ENCODE measurements around the gene PNPLA6.
A peak's percentile ranks its signal among the peaks of the same experiment; 100 is the strongest.

- TF ChIP-seq CTCF (conservative IDR thresholded peaks at IDR 0.05; ENCODE audit: low read depth in 2 of 2) (0 out of 4 replicates have a peak, but pooled peaks of 1 of the 2 experiments have one; percentile 8), POLR2AphosphoS5 (IDR thresholded peaks at IDR 0.05; ENCODE audit: low read depth) (peak; percentile 79), ZNF331 (CRISPR knock-in tag; IDR thresholded peaks at IDR 0.05; ENCODE audit: low read depth) (no peak), EZH2phosphoT487 (IDR thresholded peaks at IDR 0.05; ENCODE audit: unreplicated experiment) (no peak), EZH2 (IDR thresholded peaks at IDR 0.05; ENCODE audit: low read depth, unreplicated experiment) (no peak), REST (IDR thresholded peaks at IDR 0.05; ENCODE audit: unreplicated experiment) (no peak), CREB1 (CRISPR knock-in tag; IDR thresholded peaks at IDR 0.05; ENCODE audit: low read depth) (peak; percentile 95), JUNB (IDR thresholded peaks at IDR 0.05; ENCODE audit: unreplicated experiment) (no peak), STAT1 (IDR thresholded peaks at IDR 0.05; ENCODE audit: unreplicated experiment) (no peak), ETS1 (IDR thresholded peaks at IDR 0.05) (peak; percentile 98)
Measured at GRCh38 chr19:7535047-7535997, at the start of gene PNPLA6.
